Endometrium (tissue), 2 donors: ENCODE measurements around the gene PGF.

Source experiments
- FAIRE-seq: peaks from 2 replicates; lab custom pipeline; 2012; peaks lifted over from hg19 to GRCh38; lab: Jason Lieb, UNC
- donor health status: control.
- donor health status: control.

Gene PGF

DNA sequence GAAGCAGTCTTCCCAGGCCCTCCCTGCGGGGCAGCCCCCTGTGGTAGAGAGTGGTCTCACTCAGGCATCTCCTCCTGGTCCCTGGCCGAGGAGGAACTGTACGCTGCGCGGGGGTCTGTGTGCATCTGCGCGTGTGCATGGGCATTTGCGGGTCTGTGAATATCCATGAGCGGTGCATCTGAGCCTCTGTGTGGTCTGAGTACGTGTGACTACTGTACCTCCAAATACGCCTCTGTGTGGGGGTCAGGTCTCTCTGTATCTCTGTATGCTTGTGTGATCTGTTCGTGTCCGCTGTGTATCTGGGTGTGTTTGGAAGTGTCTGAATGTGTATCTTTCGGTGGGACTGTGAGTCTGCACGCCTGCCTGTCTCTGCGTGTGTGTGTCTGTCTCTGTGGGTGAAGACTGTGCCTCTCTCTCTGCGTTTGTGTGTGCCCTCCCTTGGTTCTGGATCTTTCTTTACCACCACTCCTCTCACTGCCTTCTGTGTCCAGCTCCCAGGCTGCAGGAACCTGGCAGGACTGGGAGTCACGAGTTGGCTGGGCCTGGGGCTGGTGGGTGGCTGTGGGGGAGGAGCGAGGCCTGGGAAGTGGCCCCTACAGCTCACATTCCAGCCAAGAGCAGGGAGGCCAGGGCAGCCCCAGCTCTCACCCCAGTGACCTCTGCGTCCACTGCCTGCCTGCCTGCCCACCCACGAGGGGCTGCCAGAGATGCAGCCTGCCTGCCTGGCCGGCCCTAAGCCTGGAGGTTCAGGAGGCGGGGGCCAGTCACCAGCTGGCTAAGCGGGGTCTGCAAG is 1.1 kb upstream of the PGF start:
- FAIRE-seq = no peak

DNA sequence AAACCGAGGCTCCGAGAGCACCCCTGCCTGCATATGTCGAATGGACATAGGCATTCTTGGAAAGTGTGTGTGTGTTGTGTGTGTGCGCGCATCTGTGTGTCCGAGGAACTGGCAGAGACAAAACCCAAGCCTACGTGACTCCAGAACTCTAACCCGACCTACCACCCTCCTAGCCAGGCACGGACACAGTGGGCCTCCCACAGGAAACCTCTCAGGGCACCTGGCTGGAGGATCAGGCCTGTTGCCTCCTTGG is 556 bp upstream of the PGF start:
- FAIRE-seq = no peak

DNA sequence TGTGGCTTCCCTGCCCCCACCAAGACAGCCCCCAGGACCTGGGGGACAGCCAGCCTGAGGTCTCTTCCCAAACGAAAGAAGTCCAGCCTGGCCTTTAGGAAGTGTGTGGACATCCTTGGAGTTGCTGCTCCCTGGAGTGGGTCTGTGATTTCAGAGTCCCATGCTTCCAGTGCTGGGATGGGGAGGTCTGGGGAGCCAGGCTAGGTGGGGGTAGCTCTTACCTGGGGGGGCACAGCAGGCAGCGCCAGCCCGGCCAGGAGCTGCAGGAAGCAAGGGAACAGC is 509 bp downstream of the PGF start:
- no peak for FAIRE-seq

DNA sequence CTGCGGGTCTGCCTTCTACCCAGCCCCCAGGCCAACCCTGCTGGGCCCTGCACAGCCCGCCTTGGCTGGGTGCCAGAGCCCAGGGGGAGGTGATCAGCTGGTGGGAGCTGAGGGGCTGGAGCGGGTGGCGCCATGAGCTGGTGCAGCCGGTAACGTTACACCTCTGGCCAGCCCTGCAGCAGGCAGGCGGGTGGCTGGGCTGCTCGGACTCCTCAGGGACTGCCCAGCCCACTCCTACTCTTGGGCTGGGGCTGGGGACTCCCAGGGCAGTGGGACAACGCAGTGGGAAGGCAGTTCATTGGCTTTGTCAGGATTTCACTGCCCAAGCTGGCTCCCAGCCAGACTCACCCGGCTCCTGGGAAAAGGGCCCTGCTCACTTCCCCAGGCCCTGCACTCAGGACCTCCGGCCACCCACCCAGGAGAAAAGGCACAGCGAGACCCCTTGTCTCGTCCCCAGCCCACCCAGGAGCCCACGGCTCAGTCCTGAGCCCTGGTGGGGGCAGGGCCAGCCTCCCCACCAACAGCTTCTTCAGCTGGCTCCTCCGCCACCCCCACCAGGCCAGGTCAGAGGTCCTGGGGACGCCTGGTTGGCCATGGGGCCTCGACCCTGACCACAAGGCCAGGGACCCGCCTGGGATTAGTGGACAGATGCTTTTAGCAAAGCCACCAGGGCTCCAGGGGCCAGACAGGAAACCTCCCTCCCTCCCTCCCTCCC is 1.0 kb downstream of the PGF start:
- no peak for FAIRE-seq

DNA sequence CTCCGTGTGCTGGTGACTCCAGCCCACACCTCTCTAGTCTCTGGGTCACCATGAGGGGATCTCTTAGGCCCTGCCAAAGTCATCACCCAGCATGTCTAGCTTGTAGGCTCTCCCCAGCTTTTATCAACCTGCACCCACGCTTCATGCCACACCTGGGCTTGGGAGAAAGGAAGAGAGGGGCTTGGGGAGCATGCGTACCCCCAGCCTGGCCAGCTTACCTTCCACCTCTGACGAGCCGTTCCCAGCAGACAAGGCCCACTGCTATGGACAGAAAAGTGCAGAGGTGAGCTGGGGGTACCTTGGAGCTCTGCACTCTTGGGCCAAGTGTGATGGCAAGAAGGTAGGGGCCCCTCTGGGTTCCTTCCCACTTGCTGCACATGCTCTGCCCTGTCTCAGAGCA is 1.7 kb downstream of the PGF start:
- no peak for FAIRE-seq

DNA sequence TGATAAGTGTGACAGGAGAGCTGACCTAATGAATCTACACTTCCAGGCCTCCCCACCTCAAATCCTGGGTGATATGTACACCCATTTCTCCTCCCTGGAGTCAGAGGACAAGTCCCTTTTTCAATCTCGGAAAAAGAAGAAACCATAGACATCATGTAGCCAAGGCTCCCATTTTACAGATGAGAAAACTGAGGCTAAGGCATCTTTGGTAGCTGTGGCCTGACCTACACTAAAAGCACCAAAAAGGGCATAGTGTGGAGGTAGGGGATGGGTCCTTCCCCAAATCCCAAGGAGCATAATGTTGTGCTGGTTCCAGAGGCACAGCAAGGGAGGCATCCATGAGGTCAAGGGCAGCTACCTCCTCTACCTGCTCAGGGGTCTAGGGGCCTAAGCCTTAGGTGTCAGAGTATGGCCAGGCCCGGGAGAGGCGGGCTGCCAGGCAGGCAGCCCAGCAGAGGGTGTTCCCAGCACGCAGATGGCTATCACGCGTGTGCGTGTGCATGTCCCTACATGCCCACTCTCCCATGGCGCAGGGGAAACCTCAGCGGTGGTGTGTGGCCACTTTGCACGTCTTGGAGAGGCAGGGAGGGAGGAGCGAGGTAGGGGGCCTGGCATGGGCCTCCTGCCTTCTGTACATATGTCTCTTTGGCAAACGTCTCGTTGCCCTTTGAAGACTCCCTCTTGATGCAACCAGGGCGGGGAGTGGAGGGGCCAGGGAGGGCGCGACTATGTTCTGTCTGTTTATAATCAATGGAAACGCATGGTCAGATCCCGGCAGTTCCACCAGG is 2.5 kb downstream of the PGF start:
- FAIRE-seq = no peak

DNA sequence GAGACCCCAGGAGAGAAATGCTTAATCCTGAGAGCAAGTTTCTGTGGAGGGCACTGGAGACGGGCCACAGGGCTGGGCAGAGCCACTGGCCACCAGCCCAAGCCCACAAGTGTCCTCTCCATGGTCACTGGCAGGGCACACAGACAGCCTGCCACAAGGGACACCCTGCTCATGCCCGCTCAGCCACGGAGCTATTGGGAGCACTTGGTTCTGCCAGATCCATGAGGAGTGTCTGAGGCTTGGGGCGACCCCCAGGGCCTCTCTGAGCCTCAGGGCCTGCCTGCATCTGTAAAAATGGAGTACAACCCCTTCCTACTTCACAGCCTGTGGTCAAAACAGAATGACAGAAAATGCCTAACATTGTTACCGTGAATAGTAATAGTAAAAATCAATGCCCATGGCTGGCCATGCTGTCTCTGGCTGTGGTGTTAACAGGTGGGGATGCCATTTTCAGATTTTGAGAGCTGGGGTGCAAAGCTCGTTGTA is 3.2 kb downstream of the PGF start:
- no peak for FAIRE-seq

DNA sequence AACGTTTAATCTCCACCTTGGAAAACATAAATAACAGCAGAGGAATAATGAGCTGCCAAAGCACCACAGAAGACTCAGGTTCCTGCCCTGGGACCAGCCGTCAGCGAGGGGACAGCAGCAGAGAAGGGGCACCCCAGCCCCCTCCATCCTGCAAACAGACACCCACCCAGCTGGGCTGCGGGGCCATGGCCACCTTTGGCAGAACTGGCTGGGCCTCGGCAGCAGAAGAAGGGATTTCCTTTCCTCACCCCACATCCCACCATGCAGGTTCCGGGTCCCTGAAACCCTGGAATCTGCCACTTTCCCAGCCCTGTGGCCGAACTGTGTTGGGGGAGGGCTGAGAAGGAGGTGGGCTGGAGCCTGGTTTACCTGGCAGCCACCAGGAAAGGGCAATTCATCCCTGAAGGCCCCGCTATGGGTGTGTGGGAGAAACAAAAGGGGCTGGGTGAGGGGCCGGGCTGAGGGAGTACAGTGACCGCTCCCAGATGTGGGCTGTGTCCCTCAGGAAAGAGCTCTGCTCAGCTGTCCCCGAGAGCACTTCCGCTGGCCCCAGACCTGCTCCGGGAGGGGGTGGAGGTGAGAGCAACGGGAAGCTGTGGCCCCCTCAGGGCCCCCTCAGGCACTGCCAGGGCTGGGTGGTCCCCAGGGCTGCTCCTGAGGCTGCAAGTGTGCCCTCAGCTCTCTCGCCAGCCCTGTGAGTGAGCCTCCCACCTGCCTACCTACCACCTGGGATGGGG is 3.8 kb downstream of the PGF start:
- no peak for FAIRE-seq

DNA sequence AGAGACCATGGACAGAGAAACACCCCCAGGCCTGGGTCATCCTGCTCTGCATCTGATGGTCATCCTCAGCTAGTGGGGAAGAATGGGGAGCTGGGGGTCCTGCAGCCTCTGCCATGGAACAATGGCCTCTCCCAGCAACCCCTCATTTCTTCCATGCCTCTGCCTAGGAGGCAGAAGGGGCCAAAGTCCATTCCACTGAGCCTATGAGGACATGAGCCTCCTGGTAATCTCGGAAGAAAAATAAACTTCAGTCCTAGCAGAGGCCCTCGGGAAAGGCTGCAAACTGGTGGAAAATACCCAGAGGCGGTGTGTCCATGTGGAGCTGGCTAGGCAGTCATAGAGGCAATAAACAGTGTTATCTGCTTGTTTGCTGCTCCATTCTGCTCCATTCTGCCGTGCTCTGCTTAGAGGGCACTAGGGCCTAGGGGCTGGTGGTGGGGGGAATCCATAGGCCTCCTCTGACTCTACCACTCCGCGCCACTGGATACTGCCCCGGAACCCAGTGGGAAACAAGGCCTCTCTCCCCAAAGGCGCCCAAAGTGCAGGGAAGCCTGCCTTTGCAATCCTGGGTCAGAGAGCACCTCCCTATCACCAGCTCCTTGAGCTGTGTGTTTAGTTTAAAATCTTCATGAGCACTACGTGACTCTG is 4.5 kb downstream of the PGF start:
- no peak for FAIRE-seq

DNA sequence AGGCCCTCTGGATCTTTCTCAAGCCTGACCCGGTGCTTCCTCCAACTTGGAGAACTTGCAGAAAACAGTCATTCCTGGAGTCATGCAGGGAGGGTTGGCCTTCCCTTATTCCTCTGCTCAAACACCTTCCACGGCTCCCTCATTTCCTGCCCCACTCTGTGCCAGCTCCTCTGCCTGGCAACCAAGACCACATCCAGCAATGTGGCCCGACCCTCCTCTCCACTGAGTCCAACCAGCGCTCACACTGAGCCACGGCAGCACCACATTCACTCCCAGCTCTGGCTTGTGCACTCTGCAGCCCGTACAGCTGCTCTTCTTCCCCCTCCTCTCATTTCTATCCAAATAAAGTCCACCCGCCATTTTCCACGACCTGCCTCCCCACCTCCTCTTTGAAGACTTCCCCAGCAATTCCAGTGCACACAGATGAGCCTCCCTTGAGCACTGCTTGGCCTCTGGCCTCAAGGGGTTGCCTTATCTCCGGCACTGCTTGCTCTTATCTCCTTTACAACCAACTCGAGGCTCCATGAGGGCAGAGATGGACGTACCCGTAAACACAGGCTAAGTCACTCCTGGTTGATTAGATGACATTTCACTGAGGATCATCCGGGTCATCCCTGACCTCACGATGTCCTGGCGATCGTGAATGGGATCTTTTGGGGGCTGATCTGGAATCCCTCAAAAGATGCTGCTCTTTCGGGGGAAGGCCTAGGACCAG is 5.4 kb downstream of the PGF start:
- FAIRE-seq = no peak

DNA sequence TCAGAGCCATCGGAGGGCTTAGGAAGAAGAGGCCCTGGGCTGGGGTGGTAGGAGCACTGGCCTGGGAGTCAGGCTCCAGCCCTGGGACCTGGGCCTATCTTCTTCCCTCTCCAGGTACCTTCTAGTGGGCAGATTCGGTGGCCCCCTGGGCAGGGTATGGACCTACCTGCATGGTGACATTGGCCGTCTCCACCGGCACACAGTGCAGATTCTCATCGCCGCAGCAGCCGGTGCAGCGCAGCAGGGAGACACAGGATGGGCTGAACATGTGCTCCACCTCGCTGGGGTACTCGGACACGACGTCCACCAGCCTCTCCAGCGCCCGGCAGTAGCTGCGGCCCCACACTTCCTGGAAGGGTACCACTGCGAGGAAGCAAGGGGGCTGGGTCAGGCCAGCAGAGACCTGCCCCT is 6.2 kb downstream of the PGF start:
- FAIRE-seq = no peak

DNA sequence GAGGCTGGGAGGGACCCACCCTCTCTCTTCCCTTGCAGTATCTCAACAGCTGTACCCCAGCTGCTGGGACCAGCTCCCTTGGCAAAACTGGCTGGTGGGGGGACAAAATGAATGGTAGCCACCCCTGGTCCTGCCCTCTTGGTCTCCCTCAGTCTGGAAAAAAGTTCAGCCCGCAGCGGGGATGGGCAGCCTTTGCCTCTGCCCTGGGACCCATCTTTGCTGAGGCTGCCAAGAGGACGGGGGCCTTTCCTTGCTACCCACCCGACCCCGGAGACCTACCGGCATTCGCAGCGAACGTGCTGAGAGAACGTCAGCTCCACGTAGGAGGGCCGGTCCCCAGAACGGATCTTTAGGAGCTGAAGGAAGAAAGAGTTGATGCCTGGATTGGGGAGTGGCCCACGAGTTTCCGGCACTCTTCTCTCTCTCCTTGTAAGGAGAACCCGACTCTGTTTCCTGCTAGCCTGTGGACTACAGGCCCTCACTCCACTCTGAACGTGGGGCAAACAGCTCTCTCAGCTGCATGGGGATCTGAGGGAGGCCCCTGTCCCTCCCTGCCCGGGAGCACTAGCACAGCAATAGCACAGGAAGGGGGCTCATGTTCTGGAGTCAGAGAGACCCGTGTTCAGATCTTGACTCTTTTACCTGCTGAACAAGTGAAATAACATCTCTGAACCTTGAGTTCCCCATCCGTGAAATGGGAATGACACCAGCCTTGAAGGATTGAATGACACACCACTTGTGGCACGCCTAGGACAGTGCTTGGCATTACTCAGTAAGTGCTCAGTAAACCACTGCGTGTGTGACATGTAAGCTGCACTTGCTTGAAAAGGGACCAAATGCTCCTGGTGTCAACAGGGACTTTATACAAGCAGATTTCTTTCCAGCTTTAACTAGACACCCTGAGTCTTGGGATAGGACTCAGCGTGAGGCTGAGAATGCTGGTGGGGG is 6.9 kb downstream of the PGF start:
- no peak for FAIRE-seq

DNA sequence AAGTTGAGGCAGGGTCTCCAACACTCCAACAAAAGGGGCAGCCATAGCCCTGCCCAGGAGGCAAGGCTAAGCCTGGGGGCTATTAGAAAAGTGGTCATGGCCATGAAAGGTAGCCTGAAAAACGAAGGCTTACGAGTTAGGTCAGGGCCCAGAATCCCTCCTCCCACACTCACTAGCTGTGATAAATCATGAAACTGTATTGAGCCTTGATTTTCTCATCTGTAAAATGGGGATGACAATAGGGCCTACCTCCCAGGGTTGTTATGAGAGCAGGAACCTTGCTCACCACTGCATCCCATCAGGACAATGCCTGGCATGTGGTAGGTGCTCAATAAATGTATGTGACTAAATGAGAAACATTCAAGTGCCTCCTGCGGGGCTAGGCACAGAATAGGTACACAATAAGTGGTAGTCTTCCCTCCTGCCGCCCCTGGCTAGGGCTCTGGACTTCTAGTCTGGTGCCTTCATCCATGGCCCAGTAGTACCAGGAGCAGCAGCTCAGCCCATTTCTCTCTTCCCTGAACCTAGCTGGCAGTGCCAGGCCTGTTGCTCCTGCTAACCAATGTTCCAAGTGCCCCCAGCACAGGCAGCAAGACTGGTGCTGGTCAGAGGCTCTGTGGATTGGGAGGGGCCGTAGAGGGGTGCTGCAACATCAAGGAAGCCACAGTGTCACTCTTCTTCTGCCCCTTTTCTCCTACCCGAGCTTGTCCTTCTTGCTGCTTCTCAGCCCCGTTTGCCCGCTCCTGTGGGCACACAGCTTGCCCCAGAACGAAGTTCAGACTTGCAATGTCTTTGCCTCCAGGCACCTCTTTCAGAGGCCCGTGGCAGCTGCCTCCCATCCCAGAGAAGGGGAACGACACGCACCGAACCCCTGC is 7.8 kb downstream of the PGF start:
- FAIRE-seq = no peak

DNA sequence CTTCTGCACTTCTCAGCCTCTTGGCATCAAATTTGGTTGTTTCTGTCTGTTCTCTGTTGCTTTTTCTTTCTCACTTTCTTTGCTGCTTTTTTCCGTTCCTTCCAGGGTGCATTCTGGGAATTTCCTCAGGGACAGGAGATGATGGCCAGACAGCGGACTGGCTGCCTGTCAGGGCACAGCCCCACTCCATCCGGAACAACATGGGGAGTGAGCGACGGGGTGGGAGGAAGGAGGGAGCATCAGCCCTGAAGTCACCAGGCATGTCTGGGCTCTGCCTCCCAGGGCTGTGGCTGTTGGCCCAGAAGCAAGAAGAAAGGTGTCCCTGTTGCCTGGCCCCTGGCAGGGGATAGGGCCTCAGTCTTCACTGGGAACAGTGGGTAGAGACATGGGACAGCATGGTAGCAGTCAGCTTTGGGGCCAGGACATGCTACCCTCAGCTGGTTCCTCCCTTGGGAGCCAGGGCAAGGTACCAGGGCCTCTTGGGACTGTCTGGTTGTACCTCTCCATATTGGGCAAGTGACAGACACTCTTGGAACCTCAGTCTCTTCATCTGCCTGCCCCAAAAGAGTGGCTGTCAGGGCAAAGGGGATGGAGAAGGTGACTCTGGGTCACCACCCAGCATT is 8.6 kb downstream of the PGF start:
- no peak for FAIRE-seq

DNA sequence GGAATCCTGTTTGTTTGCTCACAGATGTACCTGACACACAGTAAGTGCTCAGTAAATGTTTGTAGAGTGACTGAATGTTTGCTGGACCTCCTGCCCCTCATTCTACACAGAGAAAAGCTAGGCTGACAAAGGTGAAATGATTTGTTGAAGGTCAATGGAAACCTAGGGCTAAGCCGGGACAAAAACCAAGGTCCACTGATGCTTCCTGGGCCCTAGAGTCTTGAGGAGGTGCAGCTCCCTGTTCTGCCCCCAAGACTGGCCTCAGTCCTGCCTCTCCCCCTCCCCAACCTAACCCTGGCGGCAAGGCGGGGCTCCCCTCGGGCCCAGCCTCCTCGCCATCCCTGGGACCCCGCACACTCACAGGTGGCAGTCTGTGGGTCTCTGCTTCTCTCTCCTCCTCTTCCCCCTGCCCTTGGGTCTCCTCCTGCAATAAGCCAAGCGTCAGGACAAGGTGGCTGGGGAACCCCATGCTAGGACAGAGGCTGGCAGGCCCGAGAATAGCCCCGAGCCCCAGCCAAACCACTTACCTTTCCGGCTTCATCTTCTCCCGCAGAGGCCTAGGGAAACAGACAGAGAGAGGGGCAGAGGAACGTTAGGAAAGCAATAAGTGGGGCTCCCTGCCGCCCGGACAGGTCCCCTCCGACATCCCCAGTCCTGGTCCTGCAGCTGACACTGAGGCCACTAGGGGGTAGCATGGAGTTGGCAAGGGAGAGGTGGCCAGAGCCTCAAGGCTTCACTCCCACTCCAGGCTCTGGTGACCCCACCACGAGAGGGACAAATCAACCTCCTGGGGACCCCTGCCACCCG is 9.3 kb downstream of the PGF start:
- FAIRE-seq = no peak

DNA sequence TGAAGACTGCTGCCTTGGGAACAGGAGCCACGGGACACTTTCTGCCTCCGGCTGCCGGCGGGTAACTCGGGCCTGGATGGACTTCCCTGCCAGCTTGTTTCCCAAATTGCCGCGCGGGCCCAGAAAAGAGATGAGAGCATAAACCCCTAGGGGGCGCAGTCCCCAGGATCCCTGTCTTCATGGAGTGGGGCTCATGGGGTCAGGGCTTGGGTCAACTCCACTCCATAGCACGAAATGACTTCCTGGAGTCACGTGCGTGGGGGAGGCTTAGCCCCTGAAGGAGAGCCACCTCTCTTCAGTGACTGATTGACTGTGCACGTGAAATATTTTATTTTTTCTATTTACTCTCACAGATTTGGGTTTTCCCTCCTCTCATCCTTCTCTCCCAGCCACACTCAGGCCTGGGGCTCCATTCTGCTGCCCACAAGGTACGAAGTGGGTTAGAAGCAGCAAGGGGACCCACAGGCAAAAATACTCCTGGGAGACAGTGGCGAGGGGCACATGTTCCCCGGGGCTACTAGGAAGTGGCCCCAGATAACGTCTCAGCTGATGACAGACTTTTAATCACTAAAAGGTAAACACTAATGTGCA is 10.0 kb downstream of the PGF start:
- no peak for FAIRE-seq

DNA sequence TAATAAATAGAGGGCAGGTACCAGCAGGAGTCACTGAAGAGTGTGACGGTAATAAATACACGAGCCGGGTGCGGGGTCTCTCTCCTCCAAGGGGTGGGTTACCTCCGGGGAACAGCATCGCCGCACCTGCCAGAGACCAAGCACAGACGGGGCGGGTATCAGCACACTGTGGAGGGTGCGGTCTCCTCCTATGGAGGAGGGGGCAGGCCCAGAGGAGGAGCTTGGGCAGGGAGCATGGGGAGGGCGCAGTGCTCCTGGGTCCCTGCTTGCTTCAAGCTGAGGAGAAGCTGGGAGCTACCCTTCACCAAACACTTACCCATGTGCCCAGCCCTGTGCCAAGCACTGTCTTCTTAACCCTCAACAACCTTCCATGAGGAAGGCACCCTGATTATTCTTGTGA is 12.8 kb downstream of the PGF start:
- no peak for FAIRE-seq

DNA sequence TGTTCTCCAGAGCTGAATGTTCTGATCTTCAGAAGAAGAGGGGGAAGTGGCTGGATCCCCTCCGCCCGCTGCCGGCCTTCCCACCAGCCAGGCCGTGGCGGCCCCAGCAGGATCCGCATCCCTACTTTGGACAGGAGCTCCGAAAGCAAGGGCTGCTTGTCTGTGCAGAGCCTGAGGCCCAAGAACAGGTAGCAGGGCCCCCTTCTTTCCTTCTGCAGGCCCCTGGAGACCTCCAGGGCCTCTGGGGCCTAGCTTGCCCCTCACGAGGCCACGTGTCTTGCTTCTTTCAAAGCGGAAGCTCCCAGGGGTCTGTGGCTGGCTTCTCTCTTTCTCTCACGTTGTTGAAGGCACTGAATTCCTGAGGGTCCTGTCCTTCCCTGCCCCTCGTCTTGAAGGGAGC is 13.2 kb downstream of the PGF start:
- FAIRE-seq = no peak
